GM12892 (cell line): ENCODE measurements around the gene TJP2.

Source experiments
- DNase-seq: peaks from one replicate; pipeline ENCODE4 v3.0.0; 2011; ENCODE audit not compliant: insufficient read length
- FAIRE-seq: peaks from 2 replicates; lab custom pipeline; 2011; peaks lifted over from hg19 to GRCh38; lab: Jason Lieb, UNC
- POLR2A ChIP-seq: IDR thresholded peaks from 2 replicates; pipeline ENCODE4 v1.6.1; 2011; ENCODE audit warnings: low read depth, low read length, control low read depth
- POLR2AphosphoS5 ChIP-seq: IDR thresholded peaks from 2 replicates; pipeline ENCODE4 v1.6.1; 2011; ENCODE audit warnings: low read depth, low read length, control low read depth
- TAF1 ChIP-seq: IDR thresholded peaks from 2 replicates; pipeline ENCODE4 v1.6.1; 2011; ENCODE audit warnings: low read depth, mild to moderate bottlenecking, control low read depth, low read length, borderline replicate concordance

TJP2 gene

GRCh38 chr9:69213647-69214046, 39.6 kb downstream of the TJP2 start:
- TF ChIP-seq POLR2AphosphoS5 (no peak), POLR2A (no peak), TAF1 (no peak)
- FAIRE-seq (no peak), DNase-seq (no peak)

- DNase-seq: no peak
- TF ChIP-seq POLR2AphosphoS5: no peak
- FAIRE-seq: no peak
These were observed 40.9 kb downstream of the TJP2 start for GRCh38 chr9:69214939-69215338.

- no peak for DNase-seq
- FAIRE-seq: no peak
- TF ChIP-seq POLR2A: no peak
- no peak for TF ChIP-seq POLR2AphosphoS5
- no peak for TF ChIP-seq TAF1
These were observed 41.9 kb downstream of the TJP2 start for GRCh38 chr9:69215774-69216485.

GRCh38 chr9:69218166-69218565, 44.1 kb downstream of the TJP2 start:
- TF ChIP-seq TAF1 (no peak), POLR2A (no peak), POLR2AphosphoS5 (no peak)
- DNase-seq (no peak), FAIRE-seq (no peak)

- TF ChIP-seq POLR2AphosphoS5: no peak
- TF ChIP-seq POLR2A: no peak
- TF ChIP-seq TAF1: no peak
These were observed 47.0 kb downstream of the TJP2 start for GRCh38 chr9:69221036-69221435.

GRCh38 chr9:69222970-69223369, 48.9 kb downstream of the TJP2 start:
- FAIRE-seq (no peak), DNase-seq (no peak)
- TF ChIP-seq POLR2A: no peak
- TF ChIP-seq POLR2AphosphoS5: no peak
- no peak for TF ChIP-seq TAF1

More at GRCh38 chr9:69221036-69221435, 47.0 kb downstream of the TJP2 start:
- DNase-seq (no peak), FAIRE-seq (no peak)

GRCh38 chr9:69223605-69224004, 49.5 kb downstream of the TJP2 start:
- DNase-seq (peak; percentile 17), FAIRE-seq (no peak)
- TF ChIP-seq POLR2A: no peak
- no peak for TF ChIP-seq TAF1
- no peak for TF ChIP-seq POLR2AphosphoS5

GRCh38 chr9:69229367-69229766, 55.3 kb downstream of the TJP2 start:
- no peak for TF ChIP-seq TAF1
- TF ChIP-seq POLR2AphosphoS5: no peak
- no peak for TF ChIP-seq POLR2A
- DNase-seq (no peak), FAIRE-seq (no peak)

- FAIRE-seq (no peak), DNase-seq (no peak)
- TF ChIP-seq TAF1 (no peak), POLR2AphosphoS5 (no peak), POLR2A (no peak)
These were observed 58.1 kb downstream of the TJP2 start for GRCh38 chr9:69232135-69232534.

GRCh38 chr9:69234683-69235082, 60.6 kb downstream of the TJP2 start:
- TF ChIP-seq TAF1 (no peak), POLR2A (no peak), POLR2AphosphoS5 (no peak)
- FAIRE-seq (no peak), DNase-seq (no peak)

GRCh38 chr9:69236188-69236587, 62.1 kb downstream of the TJP2 start:
- FAIRE-seq (no peak), DNase-seq (no peak)
- no peak for TF ChIP-seq POLR2AphosphoS5
- TF ChIP-seq TAF1: no peak
- TF ChIP-seq POLR2A: no peak

- DNase-seq: no peak
- TF ChIP-seq POLR2AphosphoS5 (no peak), TAF1 (no peak), POLR2A (no peak)
- FAIRE-seq: no peak
These were observed 63.7 kb downstream of the TJP2 start for GRCh38 chr9:69237702-69238295.
